AG04450 (cell line): ENCODE data around the gene CDK14. TPM values are rescaled to one million over a fixed set of nuclear protein-coding genes. Genes with fewer than 3 reads are reported as not detected.

Experiments
- CTCF ChIA-PET: fragments of 300-600, 350-600 bp; formaldehyde crosslinking; extraction: SDS; loops from one replicate; lab custom pipeline; 2022; ENCODE audit warnings: antibody characterized with exemption, inconsistent platforms; lab: Charles Lee
- POLR2A ChIA-PET: fragments of 350-600 bp; formaldehyde crosslinking; extraction: SDS; loops from one replicate; lab custom pipeline; 2021; ENCODE audit warnings: antibody characterized with exemption, inconsistent platforms; lab: Yijun Ruan, JAX
- DNase-seq: peaks from one replicate; pipeline ENCODE4 v3.0.0-alpha.2; 2011; ENCODE audit warnings: low read depth, low spot score
- H3K27ac ChIP-seq: one replicate; pipeline ENCODE4 v1.5.1; 2012; ENCODE audit warnings: low read depth, low read length, control low read depth
- H3K27me3 ChIP-seq: one replicate; pipeline ENCODE4 v1.6.0; 2012; ENCODE audit warnings: low read length; ENCODE audit not compliant: control insufficient read depth, insufficient read depth
- H3K4me3 ChIP-seq: 2 replicates; pipeline ENCODE4 v1.5.1; 2011; ENCODE audit warnings: mild to moderate bottlenecking, low read depth, low read length, control low read depth
- H3K9me3 ChIP-seq: 2 replicates; pipeline ENCODE4 v1.5.1; 2012; ENCODE audit warnings: low read length; ENCODE audit not compliant: control insufficient read depth, insufficient read depth
- CTCF ChIP-seq: IDR thresholded peaks from 2 replicates; pipeline ENCODE4 v1.5.1; 2011; ENCODE audit warnings: low read depth, low read length, control low read depth, inconsistent platforms
- polyA plus RNA-seq: library from polyadenylated mRNA; depleted of rRNA; stranded (reverse); fragments of >200 nt; gene quantifications from 2 replicates; pipeline ENCODE4 v1.2.3, GENCODE V29; 2011

The CDK14 gene
- polyA plus RNA-seq, 1 experiment, result 28.4 TPM

DNA sequence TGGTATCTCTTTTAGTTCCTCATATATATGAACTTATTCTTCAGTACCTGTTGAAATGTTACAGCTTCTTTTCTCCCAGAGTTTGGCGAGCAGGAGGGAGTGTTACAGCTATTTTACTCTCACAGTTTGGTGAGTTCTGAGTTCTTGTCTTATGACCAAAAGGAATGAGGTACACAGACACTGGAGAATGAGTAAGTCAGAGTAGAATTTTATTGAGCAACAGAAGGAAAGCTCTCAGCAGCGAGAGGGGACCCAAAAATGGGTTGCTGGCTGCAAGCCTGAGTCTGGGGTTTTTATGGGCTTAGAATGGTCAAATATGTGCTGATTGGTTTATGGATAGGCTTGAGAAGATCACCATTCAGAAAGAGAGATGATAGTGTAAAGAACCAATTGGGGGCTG, 175.2 kb downstream of the CDK14 start:
- Histone ChIP-seq H3K27ac (no peak overlapping the region), H3K4me3 (no peak overlapping the region), H3K27me3 (no peaks in the 10 kb centered on the region), H3K9me3 (peaks cover 9% of the 10 kb centered on the region; the same call in 1 of the 2 replicates)
- ChIA-PET POLR2A (interaction anchor here (0.6 kb wide), 1 partner anchor 305 kb away, joined by 20 read pairs; no protein-coding TSS in a partner anchor), CTCF (no interaction called here)
- DNase-seq, result no peak
- no peak for TF ChIP-seq CTCF

DNA sequence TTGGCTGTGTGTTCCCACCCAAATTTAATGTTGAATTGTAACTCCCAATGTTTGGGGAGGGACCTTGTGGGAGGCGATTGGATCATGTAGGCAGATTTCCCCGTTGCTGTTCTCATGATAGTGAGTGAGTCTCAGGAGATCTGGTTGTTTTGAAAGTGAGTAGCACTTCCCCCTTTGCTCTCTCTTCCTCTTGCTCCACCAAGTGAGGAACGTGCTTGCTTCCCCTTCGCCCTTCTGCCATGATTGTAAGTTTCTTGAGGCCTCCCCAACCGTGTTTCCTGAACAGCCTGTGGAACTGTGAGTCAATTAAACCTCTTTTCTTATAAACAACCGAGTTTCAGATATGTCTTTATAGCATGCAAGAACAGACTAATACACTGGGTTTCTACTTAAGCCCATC, 176.3 kb downstream of the CDK14 start:
- Histone ChIP-seq H3K9me3 (peaks cover 9% of the 10 kb centered on the region; the same call in 1 of the 2 replicates), H3K4me3 (no peak overlapping the region), H3K27ac (no peak overlapping the region), H3K27me3 (no peaks in the 10 kb centered on the region)
- TF ChIP-seq CTCF, result no peak
- ChIA-PET POLR2A (no interaction called here), CTCF (no interaction called here)
- no peak for DNase-seq

GRCh38 chr7:90773269-90773668, 177.1 kb downstream of the CDK14 start:
- no peak for TF ChIP-seq CTCF
- ChIA-PET CTCF (no interaction called here), POLR2A (no interaction called here)
- H3K4me3 ChIP-seq, result no peak overlapping the region
- DNase-seq, result no peak
- peaks cover 9% of the 10 kb centered on the region; the same call in 1 of the 2 replicates for H3K9me3 ChIP-seq
- H3K27ac ChIP-seq, result no peak overlapping the region
- H3K27me3 ChIP-seq, result no peaks in the 10 kb centered on the region

DNA sequence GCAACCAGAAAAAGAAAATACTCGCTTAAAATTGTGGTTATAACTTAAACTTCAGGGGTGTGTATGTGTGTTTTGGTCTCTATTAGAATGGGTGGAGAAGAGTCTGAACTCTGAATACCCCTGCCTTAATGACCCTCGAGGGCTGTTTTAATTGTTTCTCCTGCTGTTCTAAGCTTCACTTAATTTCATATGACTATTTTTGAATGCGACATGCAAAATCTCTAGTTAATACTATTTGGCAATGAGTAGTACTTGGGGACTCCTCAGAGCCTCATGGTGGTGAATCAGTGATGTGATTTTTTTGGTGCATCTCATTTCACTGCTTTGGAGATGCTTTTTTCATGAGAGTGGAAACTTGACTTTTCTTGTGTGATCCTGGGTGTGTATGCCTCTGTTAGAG, 178.6 kb downstream of the CDK14 start:
- no peak for TF ChIP-seq CTCF
- Histone ChIP-seq H3K27ac (no peak overlapping the region), H3K4me3 (no peak overlapping the region), H3K9me3 (peaks cover 9% of the 10 kb centered on the region; the same call in 1 of the 2 replicates), H3K27me3 (no peaks in the 10 kb centered on the region)
- ChIA-PET CTCF (no interaction called here), POLR2A (no interaction called here)
- no peak for DNase-seq

GRCh38 chr7:90775383-90775965, 179.4 kb downstream of the CDK14 start:
- CTCF ChIA-PET, result no interaction called here
- no peak overlapping the region for H3K27ac ChIP-seq
- no peaks in the 10 kb centered on the region for H3K27me3 ChIP-seq
- H3K4me3 ChIP-seq, result no peak overlapping the region
- H3K9me3 ChIP-seq, result peaks cover 9% of the 10 kb centered on the region; the same call in 1 of the 2 replicates
- DNase-seq, result no peak
- TF ChIP-seq CTCF, result no peak
- POLR2A ChIA-PET, result no interaction called here
